ENCODE results near the gene USP21. TPM values are rescaled to one million over a fixed set of nuclear protein-coding genes. Genes with fewer than 3 reads are reported as not detected.

Gene USP21
- total and polyA plus RNA-seq, 2 of the 13 experiments (the other 11 are each of a cell fraction or from before 2014, with no cell fraction given), result 10.1 to 33.1 TPM

GRCh38 chr1:161159087-161159912 is at the start of gene USP21 (continued):
- TF ChIP-seq ZNF280D (CRISPR knock-in tag; IDR thresholded peaks at IDR 0.05), result no peak
- TF ChIP-seq ZC3H13 (CRISPR knock-in tag; IDR thresholded peaks at IDR 0.05), result peak; percentile 72; the same call in 1 of the 2 replicates
- TF ChIP-seq HES4 (CRISPR knock-in tag; IDR thresholded peaks at IDR 0.05; ENCODE audit: borderline replicate concordance), result peak; percentile 32; the same call in 1 of the 2 replicates

- H3K9me3 ChIP-seq (ENCODE audit: low read length), result no peaks in the 10 kb centered on the region
- no peak overlapping the region for H3K9ac ChIP-seq (ENCODE audit: insufficient read depth, low read depth, low read length)
- ChIA-PET CTCF (ENCODE audit: low intra/inter-chr PET ratio, low total read pairs) (no interaction called here), POLR2A (no interaction called here)
- peaks cover 39% of the 10 kb centered on the region for H3K4me1 ChIP-seq (ENCODE audit: insufficient read depth, low read length)
- peaks cover 2 to 14% of the 10 kb centered on the region in 2 experiments; a peak in 4 of 5 replicates for H3K36me3 ChIP-seq (replicated peaks in 1 of 2; ENCODE audit: control insufficient read depth in 1 of 2, insufficient read depth in 2 of 2, low read length in 2 of 2)
- no peak overlapping the region for H2AFZ ChIP-seq (ENCODE audit: low read length)
- no peak overlapping the region for H3K4me2 ChIP-seq (ENCODE audit: low read depth, low read length)
- ATAC-seq (no peak), FAIRE-seq (no peak), DNase-seq (ENCODE audit: low spot score) (no peak)
- WGBS (ENCODE audit: low lambda C conversion rate), result 100% methylated on average over 3 of the region's 3 CpGs
- H3K27me3 ChIP-seq (ENCODE audit: control insufficient read depth in 1 of 2, insufficient read depth in 2 of 2, low read length in 2 of 2), result no peaks in the 10 kb centered on the region
- no peak overlapping the region for H3K4me3 ChIP-seq (replicated peaks in 1 of 3; ENCODE audit: insufficient read depth in 1 of 3, low read depth in 2 of 3, low read length in 3 of 3)
- no peak overlapping the region for H3K27ac ChIP-seq (ENCODE audit: extremely low read length, insufficient read depth, low read length)
- intact Hi-C loops (cut with micrococcal nuclease; ENCODE audit: unreplicated experiment), result no loop called here
- H4K20me1 ChIP-seq (ENCODE audit: insufficient read depth, low read length), result peaks cover 11% of the 10 kb centered on the region; the same call in 1 of the 2 replicates
- peaks cover 66% of the 10 kb centered on the region for H3K79me2 ChIP-seq (ENCODE audit: insufficient read depth, low read length)
- no TSS peak for BruUV-seq (replicated peaks)
- in situ Hi-C loops (cut with HindIII; ENCODE audit: extremely low pct_ligation_motif_present, low pct_unique_long_range_greater_than_20kb), result no loop called here
- TF ChIP-seq NCOA1 (CRISPR knock-in tag; IDR thresholded peaks at IDR 0.05) (no peak), SNAI1 (CRISPR knock-in tag; IDR thresholded peaks at IDR 0.05; ENCODE audit: borderline replicate concordance) (no peak), KDM5B (CRISPR knock-in tag; IDR thresholded peaks at IDR 0.05; ENCODE audit: borderline replicate concordance) (no peak), ZSCAN12 (CRISPR knock-in tag; IDR thresholded peaks at IDR 0.05) (no peak), ZZZ3 (CRISPR knock-in tag; IDR thresholded peaks at IDR 0.05; ENCODE audit: borderline replicate concordance) (no peak), MYNN (CRISPR knock-in tag; IDR thresholded peaks at IDR 0.05; ENCODE audit: low read depth) (no peak)
- TF ChIP-seq, protein P1, sequence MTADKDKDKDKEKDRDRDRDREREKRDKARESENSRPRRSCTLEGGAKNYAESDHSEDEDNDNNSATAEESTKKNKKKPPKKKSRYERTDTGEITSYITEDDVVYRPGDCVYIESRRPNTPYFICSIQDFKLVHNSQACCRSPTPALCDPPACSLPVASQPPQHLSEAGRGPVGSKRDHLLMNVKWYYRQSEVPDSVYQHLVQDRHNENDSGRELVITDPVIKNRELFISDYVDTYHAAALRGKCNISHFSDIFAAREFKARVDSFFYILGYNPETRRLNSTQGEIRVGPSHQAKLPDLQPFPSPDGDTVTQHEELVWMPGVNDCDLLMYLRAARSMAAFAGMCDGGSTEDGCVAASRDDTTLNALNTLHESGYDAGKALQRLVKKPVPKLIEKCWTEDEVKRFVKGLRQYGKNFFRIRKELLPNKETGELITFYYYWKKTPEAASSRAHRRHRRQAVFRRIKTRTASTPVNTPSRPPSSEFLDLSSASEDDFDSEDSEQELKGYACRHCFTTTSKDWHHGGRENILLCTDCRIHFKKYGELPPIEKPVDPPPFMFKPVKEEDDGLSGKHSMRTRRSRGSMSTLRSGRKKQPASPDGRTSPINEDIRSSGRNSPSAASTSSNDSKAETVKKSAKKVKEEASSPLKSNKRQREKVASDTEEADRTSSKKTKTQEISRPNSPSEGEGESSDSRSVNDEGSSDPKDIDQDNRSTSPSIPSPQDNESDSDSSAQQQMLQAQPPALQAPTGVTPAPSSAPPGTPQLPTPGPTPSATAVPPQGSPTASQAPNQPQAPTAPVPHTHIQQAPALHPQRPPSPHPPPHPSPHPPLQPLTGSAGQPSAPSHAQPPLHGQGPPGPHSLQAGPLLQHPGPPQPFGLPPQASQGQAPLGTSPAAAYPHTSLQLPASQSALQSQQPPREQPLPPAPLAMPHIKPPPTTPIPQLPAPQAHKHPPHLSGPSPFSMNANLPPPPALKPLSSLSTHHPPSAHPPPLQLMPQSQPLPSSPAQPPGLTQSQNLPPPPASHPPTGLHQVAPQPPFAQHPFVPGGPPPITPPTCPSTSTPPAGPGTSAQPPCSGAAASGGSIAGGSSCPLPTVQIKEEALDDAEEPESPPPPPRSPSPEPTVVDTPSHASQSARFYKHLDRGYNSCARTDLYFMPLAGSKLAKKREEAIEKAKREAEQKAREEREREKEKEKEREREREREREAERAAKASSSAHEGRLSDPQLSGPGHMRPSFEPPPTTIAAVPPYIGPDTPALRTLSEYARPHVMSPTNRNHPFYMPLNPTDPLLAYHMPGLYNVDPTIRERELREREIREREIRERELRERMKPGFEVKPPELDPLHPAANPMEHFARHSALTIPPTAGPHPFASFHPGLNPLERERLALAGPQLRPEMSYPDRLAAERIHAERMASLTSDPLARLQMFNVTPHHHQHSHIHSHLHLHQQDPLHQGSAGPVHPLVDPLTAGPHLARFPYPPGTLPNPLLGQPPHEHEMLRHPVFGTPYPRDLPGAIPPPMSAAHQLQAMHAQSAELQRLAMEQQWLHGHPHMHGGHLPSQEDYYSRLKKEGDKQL (CRISPR knock-in tag; IDR thresholded peaks at IDR 0.05; ENCODE audit: low read depth), result no peak
- TF ChIP-seq, protein P2, sequence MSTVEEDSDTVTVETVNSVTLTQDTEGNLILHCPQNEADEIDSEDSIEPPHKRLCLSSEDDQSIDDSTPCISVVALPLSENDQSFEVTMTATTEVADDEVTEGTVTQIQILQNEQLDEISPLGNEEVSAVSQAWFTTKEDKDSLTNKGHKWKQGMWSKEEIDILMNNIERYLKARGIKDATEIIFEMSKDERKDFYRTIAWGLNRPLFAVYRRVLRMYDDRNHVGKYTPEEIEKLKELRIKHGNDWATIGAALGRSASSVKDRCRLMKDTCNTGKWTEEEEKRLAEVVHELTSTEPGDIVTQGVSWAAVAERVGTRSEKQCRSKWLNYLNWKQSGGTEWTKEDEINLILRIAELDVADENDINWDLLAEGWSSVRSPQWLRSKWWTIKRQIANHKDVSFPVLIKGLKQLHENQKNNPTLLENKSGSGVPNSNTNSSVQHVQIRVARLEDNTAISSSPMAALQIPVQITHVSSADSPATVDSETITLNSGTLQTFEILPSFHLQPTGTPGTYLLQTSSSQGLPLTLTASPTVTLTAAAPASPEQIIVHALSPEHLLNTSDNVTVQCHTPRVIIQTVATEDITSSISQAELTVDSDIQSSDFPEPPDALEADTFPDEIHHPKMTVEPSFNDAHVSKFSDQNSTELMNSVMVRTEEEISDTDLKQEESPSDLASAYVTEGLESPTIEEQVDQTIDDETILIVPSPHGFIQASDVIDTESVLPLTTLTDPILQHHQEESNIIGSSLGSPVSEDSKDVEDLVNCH (CRISPR knock-in tag; IDR thresholded peaks at IDR 0.05), result no peak
These were observed 48.2 kb upstream of the USP21 start for GRCh38 chr1:161111117-161111516.
